ENCODE measurements around the gene SCMH1. TPM values are rescaled to one million over a fixed set of nuclear protein-coding genes. Genes with fewer than 3 reads are reported as not detected.

The SCMH1 gene
- total and polyA plus RNA-seq, 2 of the 4 experiments (the other 2 are of a cell fraction), result 9.0 to 19.4 TPM

- peaks cover 17% of the 10 kb centered on the region for H3K9me3 ChIP-seq (ENCODE audit: control insufficient read depth, insufficient read depth, low read length)
- intact Hi-C loops (cut with micrococcal nuclease), result no loop called here
Observed at GRCh38 chr1:41169066-41169798, 72.9 kb downstream of the SCMH1 start.

More at GRCh38 chr1:41169066-41169798, 72.9 kb downstream of the SCMH1 start:
- Histone ChIP-seq H3K4me2 (ENCODE audit: low read depth, low read length) (no peak overlapping the region), H3K4me3 (ENCODE audit: insufficient read depth, low read depth, low read length) (no peak overlapping the region), H2BK20ac (ENCODE audit: low read depth, low read length) (no peak overlapping the region), H3K4ac (ENCODE audit: low read depth, low read length) (no peak overlapping the region), H3K56ac (ENCODE audit: extremely low read depth, insufficient read depth, low read length) (no peak overlapping the region), H2AK9ac (replicated peaks; ENCODE audit: low read depth, low read length, poor library complexity) (no peak overlapping the region), H2AFZ (replicated peaks; ENCODE audit: low read length, poor library complexity) (no peak overlapping the region), H4K20me1 (ENCODE audit: insufficient read depth, low read length) (no peaks in the 10 kb centered on the region), H3K36me3 (ENCODE audit: control insufficient read depth, insufficient read depth, low read length) (0 out of 2 replicates have a peak, but pooled peaks cover 2% of the 10 kb centered on the region), H3K27ac (ENCODE audit: insufficient read depth, low read length) (no peak overlapping the region), H3K14ac (replicated peaks; ENCODE audit: low read depth, low read length) (no peak overlapping the region), H3K23ac (ENCODE audit: low read depth, low read length) (no peak overlapping the region), H2BK5ac (ENCODE audit: low read depth, low read length, poor library complexity, severe bottlenecking) (no peak overlapping the region), H3K4me1 (ENCODE audit: control insufficient read depth, insufficient read depth, low read length) (no peaks in the 10 kb centered on the region), H4K8ac (ENCODE audit: low read depth in 2 of 2, low read length in 2 of 2) (no peak overlapping the region), H3K79me1 (ENCODE audit: low read depth in 1 of 2, low read length in 2 of 2) (peaks cover 11 to 14% of the 10 kb centered on the region in 2 experiments; a peak in 3 of 4 replicates), H4K91ac (ENCODE audit: insufficient read depth, low read depth, low read length) (no peak overlapping the region), H2BK15ac (ENCODE audit: low read depth, low read length) (no peak overlapping the region), H2BK120ac (ENCODE audit: low read depth, low read length) (no peak overlapping the region), H4K5ac (ENCODE audit: low read depth, low read length) (no peak overlapping the region), H3K9me1 (ENCODE audit: insufficient read depth, low read length) (no peaks in the 10 kb centered on the region), H3K27me3 (ENCODE audit: control insufficient read depth, insufficient read depth, low read length) (no peaks in the 10 kb centered on the region), H3K9ac (ENCODE audit: low read depth, low read length) (no peak overlapping the region), H2AK5ac (ENCODE audit: low read depth, low read length) (no peak overlapping the region), H3K18ac (ENCODE audit: low read depth, low read length) (no peak overlapping the region)
- no peak for TF ChIP-seq NFE2L2 (IDR thresholded peaks at IDR 0.05; ENCODE audit: low read depth, low read length)
- TF ChIP-seq BHLHE40 (IDR thresholded peaks at IDR 0.05; ENCODE audit: low read depth, low read length), result no peak
- no peak for TF ChIP-seq MAZ (IDR thresholded peaks at IDR 0.05; ENCODE audit: borderline replicate concordance, low read depth, low read length)
- TF ChIP-seq RFX5 (IDR thresholded peaks at IDR 0.05; ENCODE audit: low read depth, low read length), result no peak
- TF ChIP-seq POLR2A (IDR thresholded peaks at IDR 0.05; ENCODE audit: low read depth, low read length), result no peak
- in situ Hi-C loops (cut with MboI; ENCODE audit: low sequenced_read_pairs) (no loop called here), dilution Hi-C loops (cut with HindIII; ENCODE audit: low sequenced_read_pairs, unreplicated experiment) (no loop called here)
- ATAC-seq (ENCODE audit: low read depth) (no peak), DNase-seq (no peak)
- ChIA-PET CTCF (no interaction called here), POLR2A (ENCODE audit: unreplicated experiment) (no interaction called here)
- WGBS, 2 experiments (ENCODE audit: extremely low coverage in 2 of 2, insufficient read length in 1 of 2), result 80% methylated on average over 1 of the region's 7 CpGs; no CpG with 5 or more reads in 1 of the 2 experiments
- no TSS peak for BruUV-seq (replicated peaks)

Data from IMR-90 (cell line).